NT2/D1 (cell line): ENCODE measurements around the gene REEP3.

Experiments
- YY1 ChIP-seq: IDR thresholded peaks from 2 replicates; pipeline ENCODE4 v1.6.1; 2011; ENCODE audit not compliant: insufficient read length, insufficient read depth
- ZNF274 ChIP-seq: IDR thresholded peaks from 2 replicates; pipeline ENCODE4 v1.6.1; 2011; ENCODE audit warnings: mild to moderate bottlenecking, low read depth, low read length

DNA sequence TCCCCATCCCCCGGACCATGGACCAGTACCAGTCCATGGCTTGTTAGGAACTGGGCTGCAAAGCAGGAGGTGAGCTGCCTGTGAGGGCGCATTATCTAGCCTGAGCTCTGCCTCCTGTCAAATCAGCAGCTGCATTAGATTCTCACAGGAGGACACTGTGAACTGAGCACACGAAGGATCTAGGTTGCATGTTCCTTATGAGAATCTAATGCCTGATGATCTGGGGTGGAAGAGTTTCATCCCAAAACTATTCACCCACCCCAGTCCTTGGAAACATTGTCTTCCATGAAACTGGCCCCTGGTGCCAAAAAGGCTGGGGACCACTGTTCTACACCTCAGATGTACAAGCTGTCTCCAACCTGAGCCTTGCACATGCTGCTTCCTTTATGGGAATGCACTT is 31.4 kb upstream of the REEP3 start:
- no peak for TF ChIP-seq ZNF274
- TF ChIP-seq YY1: no peak
